Left lung (tissue), 10 donors: Measurements from ENCODE around the gene ZC3H7B. TPM values are rescaled to one million over a fixed set of nuclear protein-coding genes. Genes with fewer than 3 reads are reported as not detected.
"Not testable (repeated sequence)": the region's sequence is repeated elsewhere in the genome, so short reads cannot be mapped to it uniquely, and the experiment has no call there.

ENCODE experiments used
- ATAC-seq: fragments of 200-7000 bp; cut with Tn5 transposase; one replicate; pipeline ENCODE4 v1.9.1; 2020; ENCODE audit warnings: moderate library complexity
- DNase-seq, 4 donors: peaks; one replicate each; pipeline ENCODE4 v3.0.0-alpha.2; 2013 to 2020
- H3K27ac ChIP-seq, 2 donors: fragments of 200-600 bp; sonication (generic) in 1 of 2; one replicate each; pipeline versions ENCODE4 v1.5.0 to v1.8.0; 2020 to 2021
- H3K27me3 ChIP-seq, 2 donors: fragments of 200-600 bp; sonication (generic) in 1 of 2; one replicate each; pipeline versions ENCODE4 v1.5.0 to v1.8.0; 2020 to 2021
- H3K36me3 ChIP-seq, 2 donors: fragments of 200-600 bp; sonication (generic) in 1 of 2; one replicate each; pipeline versions ENCODE4 v1.5.0 to v1.8.0; 2020 to 2021
- H3K4me1 ChIP-seq, 2 donors: fragments of 200-600 bp; one replicate each; pipeline ENCODE4 v1.8.0; 2021
- H3K4me3 ChIP-seq, 2 donors: fragments of 200-600 bp; sonication (generic) in 1 of 2; one replicate each; pipeline versions ENCODE4 v1.5.0 to v1.8.0; 2020 to 2021; ENCODE audit warnings: mild to moderate bottlenecking in 1 of 2
- H3K9me3 ChIP-seq, 2 donors: fragments of 200-600 bp; sonication (generic) in 1 of 2; one replicate each; pipeline versions ENCODE4 v1.5.0 to v1.8.0; 2020 to 2021
- intact Hi-C, 2 donors: fragments of 100-400 bp; cut with DNase I; formaldehyde crosslinking; loops; one replicate each; pipeline versions ENCODE4 v1.11.2 to v1.14.2; 2022
- polyA plus RNA-seq, 6 donors: library from polyadenylated mRNA; unstranded; fragments of 120-200 nt; gene quantifications; one replicate each; pipeline ENCODE4 v1.2.1, GENCODE V29; 2013; ENCODE audit not compliant: insufficient read length in 6 of 6
- total RNA-seq, 2 donors: library from RNA; stranded (reverse); fragmentation: NEBNext Ultra II Directional; extraction: Animal tissue kit (Norgen Biotek cat#: 25700); gene quantifications; one replicate each; pipeline ENCODE4 v1.2.1, GENCODE V29; 2021
- TF ChIP-seq, protein P1 (sequence below), 2 donors: fragments of 200-600 bp; sonication (generic) in 1 of 2; IDR thresholded peaks; one replicate each; pipeline versions ENCODE4 v1.5.0 to v1.8.0; 2021; ENCODE audit warnings: antibody characterized with exemption in 2 of 2
- donor health status: DM: no; HTN: yes; CAD: no.
- donor health status: DM: no; HTN: no; CAD: no.

ZC3H7B gene
- total and polyA plus RNA-seq, 8 donors: 50.4 to 84.1 (median 69.1) TPM

DNA sequence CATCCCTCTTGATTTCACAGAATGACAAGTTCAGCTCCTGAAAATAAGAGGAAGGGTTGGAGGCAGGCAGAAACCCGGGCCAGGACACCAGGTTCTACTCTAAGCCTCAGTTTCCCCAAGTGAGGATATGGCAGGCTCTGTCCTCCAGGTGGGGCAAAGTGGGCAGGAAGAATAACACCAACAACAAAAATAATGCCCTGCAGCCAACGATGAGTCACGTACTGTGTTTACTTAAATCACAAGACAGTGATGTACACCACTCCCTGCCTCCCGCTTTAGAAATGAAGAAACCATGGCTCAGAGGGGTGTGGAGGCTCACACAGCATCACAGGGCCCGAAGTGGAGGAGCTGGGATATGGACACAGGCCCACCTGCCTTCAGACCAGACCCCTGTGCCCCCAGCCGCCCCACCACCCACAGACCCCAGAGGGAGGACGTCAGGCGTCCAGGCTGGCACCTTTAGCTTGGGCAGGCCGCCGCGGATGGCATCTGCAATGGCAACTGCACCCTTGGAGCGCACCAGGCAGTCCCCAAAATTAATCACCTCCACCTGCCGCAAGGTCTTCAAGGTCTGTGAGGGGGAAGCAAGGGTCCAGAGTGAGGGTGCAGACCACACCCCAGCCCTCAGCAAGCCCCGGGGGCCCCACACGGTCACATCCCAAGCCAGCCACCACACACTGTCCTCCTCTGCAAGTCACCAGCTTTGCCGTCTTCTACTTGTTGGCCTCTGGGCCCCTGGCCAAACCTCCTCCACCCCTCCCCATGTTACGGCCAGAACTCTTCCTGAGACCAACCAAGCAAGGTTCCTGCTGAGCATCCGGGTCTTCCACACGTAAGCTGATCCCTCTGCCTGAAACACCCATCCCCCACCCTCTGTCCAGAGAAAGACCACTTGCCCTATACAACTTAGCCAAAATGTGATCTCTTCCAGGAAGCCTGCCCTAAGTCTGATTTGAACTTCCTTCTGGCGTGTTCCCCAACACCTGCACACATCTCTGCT, 44.8 kb upstream of the ZC3H7B start:
- intact Hi-C loops: no loop called here
- H3K4me3 ChIP-seq: no peak overlapping the region
- ATAC-seq (no peak), DNase-seq (no peak)
- no peaks in the 10 kb centered on the region for H3K27me3 ChIP-seq
- no peaks in the 10 kb centered on the region for H3K4me1 ChIP-seq
- H3K27ac ChIP-seq: no peak overlapping the region
- TF ChIP-seq, protein P1, sequence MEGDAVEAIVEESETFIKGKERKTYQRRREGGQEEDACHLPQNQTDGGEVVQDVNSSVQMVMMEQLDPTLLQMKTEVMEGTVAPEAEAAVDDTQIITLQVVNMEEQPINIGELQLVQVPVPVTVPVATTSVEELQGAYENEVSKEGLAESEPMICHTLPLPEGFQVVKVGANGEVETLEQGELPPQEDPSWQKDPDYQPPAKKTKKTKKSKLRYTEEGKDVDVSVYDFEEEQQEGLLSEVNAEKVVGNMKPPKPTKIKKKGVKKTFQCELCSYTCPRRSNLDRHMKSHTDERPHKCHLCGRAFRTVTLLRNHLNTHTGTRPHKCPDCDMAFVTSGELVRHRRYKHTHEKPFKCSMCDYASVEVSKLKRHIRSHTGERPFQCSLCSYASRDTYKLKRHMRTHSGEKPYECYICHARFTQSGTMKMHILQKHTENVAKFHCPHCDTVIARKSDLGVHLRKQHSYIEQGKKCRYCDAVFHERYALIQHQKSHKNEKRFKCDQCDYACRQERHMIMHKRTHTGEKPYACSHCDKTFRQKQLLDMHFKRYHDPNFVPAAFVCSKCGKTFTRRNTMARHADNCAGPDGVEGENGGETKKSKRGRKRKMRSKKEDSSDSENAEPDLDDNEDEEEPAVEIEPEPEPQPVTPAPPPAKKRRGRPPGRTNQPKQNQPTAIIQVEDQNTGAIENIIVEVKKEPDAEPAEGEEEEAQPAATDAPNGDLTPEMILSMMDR (IDR thresholded peaks at IDR 0.05): no peak
- no peaks in the 10 kb centered on the region for H3K9me3 ChIP-seq
- H3K36me3 ChIP-seq: peaks cover 0 to 100% of the 10 kb centered on the region in 2 donors

DNA sequence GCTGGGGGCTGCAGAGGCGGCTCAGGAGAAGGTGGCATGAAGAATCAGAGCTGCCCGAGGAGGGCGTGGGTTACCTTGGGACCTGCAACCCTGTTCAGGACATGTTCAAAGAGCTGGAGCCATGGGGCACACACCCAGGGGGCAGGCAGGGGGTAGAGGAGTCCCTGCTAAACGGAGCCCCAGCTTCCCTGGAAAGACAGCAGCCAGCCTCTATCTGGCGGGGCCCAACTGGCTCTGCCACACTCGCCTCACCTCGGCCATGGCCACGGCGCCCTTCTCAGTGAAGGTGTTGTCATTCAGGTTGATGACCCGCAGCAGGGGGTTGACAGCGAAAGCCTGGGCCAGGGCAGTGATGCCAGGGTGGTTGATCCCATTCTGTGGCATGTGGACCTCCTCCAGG, 43.6 kb upstream of the ZC3H7B start:
- H3K4me3 ChIP-seq: no peak overlapping the region
- ATAC-seq (no peak), DNase-seq (no peak)
- TF ChIP-seq, protein P1 (IDR thresholded peaks at IDR 0.05): no peak
- peaks cover 0 to 100% of the 10 kb centered on the region in 2 donors for H3K36me3 ChIP-seq
- no peaks in the 10 kb centered on the region for H3K4me1 ChIP-seq
- H3K27me3 ChIP-seq: no peaks in the 10 kb centered on the region
- no peak overlapping the region for H3K27ac ChIP-seq
- no peaks in the 10 kb centered on the region for H3K9me3 ChIP-seq
- intact Hi-C loops: no loop called here

DNA sequence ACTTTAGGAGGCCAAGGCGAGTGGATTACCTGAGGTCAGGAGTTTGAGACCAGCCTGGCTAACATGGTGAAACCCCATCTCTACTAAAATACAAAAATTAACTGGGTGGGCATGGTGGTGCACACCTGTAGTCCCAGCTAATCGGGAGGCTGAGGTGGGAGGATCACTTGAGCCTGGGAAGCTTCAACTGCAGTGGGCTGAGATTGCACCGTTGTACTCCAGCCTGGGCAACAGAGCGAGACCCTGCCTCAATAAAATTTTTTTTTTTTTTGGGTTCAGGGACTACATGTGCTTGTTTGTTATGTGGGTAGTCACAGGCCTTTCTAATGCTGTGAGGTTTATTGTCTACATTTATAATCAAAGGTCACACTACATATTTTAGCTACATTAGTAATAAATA, 41.6 kb upstream of the ZC3H7B start:
- H3K9me3 ChIP-seq, H3K27ac ChIP-seq, H3K4me1 ChIP-seq, intact Hi-C loops, DNase-seq, ATAC-seq, H3K4me3 ChIP-seq, H3K27me3 ChIP-seq: not testable (repeated sequence)
- peaks cover 0 to 100% of the 10 kb centered on the region in 2 donors for H3K36me3 ChIP-seq

DNA sequence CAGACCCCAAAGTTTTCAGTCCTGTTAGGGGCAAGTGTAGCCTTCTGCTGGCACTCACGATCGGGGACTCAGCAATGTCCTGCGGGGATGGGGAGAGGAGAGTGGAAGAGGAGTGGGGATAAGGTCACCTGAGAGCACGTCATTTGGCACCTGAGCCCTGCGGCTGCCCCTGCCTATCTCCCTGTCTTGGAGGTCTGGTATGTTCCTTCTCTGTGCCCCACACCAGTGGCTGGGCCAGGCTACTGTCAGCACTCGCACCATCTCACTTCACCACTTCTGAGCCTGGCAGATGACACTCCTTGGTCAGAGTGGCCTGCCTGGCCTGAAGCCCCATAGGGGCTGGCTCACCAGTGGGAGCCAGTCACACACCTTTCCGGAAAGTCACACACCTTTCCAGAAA, 40.5 kb upstream of the ZC3H7B start:
- DNase-seq: no peak
- H3K36me3 ChIP-seq: peaks cover 0 to 99% of the 10 kb centered on the region in 2 donors
- no peak overlapping the region for H3K27ac ChIP-seq
- no peak overlapping the region for H3K4me3 ChIP-seq
- no peaks in the 10 kb centered on the region for H3K27me3 ChIP-seq
- no peaks in the 10 kb centered on the region for H3K4me1 ChIP-seq
- TF ChIP-seq, protein P1 (IDR thresholded peaks at IDR 0.05): no peak
- no peak for ATAC-seq
- H3K9me3 ChIP-seq: no peaks in the 10 kb centered on the region
- intact Hi-C loops: no loop called here

DNA sequence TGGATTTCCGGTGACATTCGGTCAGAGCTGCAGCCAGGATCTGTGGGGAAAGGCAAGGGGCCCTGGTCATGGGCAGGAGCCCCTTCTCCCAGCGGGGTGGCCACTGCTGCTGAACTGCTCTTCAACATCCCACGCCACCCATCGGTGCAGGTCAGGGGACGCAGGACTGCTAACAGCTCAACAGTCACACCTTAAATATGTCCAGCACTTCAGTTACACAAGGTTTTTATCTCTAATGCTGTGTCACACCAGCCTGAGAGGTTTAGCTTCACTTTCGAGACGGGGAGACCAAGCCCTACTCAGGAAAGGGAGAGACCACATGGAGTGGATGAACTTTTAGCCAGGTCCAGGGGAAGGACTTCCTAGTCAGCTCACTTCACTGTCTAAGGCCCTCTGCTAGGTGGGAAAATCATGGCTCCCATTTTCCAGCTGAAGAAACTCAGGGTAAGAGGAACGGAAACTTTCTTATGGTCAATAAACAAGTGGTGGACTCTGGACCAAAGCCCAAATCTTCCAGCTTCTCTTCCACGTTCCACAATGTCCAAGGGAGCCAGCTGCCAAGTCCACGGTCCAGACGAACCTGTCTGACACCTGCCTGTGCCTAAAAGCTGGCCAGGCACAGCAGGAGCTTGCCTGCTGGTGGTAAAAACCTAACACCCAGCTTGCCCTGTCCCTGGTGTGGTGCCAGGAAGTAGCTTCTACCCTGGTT, 39.6 kb upstream of the ZC3H7B start:
- Histone ChIP-seq H3K9me3 (no peaks in the 10 kb centered on the region), H3K27me3 (no peaks in the 10 kb centered on the region), H3K4me3 (no peak overlapping the region), H3K27ac (no peak overlapping the region), H3K36me3 (peaks cover 0 to 99% of the 10 kb centered on the region in 2 donors), H3K4me1 (no peaks in the 10 kb centered on the region)
- ATAC-seq (no peak), DNase-seq (no peak)
- intact Hi-C loops: no loop called here
- TF ChIP-seq, protein P1 (IDR thresholded peaks at IDR 0.05): no peak
